ENCODE results near the gene GPATCH8. TPM values are rescaled to one million over a fixed set of nuclear protein-coding genes. Genes with fewer than 3 reads are reported as not detected.
A peak's percentile ranks its signal among the peaks of the same experiment; 100 is the strongest.

Gene GPATCH8
- total and polyA plus RNA-seq, 9 of the 15 experiments (the other 6 are each of a cell fraction or from before 2014, with no cell fraction given), result 10.6 to 29.6 (median 13.2) TPM

DNA sequence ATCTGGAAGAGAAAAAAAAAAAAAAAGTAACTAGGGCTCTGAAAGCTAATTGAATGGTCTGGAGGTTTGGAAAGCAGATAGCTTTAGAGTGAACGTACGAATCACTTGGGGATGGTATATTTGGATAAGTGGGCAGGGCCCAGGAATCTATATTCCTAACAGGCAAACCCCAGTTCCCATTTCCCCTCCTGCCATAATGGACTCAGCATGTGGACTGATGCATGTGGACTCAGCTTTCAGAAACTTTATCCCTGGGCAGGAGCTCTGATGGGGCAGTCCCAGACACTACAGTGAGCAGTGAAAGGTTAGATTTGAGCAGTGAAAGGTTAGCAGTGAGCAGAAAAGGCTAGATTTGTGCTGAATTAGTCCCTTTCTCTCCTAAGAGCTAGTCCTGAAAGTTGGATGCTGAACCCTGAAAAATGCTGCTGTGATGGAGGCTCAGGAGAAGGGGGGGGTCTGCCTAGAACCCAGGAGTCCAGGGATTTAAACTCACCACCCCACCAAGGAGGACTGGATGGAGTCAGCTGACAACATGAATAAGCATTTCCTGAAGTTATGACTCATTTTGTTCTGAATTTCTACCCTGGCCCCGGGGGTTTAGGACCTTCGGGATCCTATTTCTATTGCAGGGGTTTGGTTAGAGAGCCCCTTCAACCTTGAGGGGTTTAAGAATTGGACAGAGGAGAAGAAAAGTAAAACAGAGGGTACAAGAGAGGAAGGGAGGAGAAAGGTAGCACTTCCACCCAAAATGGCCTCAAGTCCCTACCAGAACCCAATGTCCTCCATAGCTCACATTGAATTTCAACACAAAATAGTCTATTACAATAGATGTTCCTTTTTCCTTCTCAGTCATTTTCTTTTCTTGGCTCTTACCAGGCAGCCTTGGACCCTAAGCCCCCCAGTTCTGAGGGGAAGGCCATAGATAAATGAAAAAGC, 43.7 kb upstream of the GPATCH8 start (continued):
- no peak for TF ChIP-seq KDM4B (IDR thresholded peaks at IDR 0.05; ENCODE audit: borderline replicate concordance in 2 of 2, low read depth in 1 of 2)
- no peak for TF ChIP-seq RFX5 (IDR thresholded peaks at IDR 0.05; ENCODE audit: low read depth, low read length)
- no peak for TF ChIP-seq BCOR (IDR thresholded peaks at IDR 0.05)
- TF ChIP-seq, protein P1, sequence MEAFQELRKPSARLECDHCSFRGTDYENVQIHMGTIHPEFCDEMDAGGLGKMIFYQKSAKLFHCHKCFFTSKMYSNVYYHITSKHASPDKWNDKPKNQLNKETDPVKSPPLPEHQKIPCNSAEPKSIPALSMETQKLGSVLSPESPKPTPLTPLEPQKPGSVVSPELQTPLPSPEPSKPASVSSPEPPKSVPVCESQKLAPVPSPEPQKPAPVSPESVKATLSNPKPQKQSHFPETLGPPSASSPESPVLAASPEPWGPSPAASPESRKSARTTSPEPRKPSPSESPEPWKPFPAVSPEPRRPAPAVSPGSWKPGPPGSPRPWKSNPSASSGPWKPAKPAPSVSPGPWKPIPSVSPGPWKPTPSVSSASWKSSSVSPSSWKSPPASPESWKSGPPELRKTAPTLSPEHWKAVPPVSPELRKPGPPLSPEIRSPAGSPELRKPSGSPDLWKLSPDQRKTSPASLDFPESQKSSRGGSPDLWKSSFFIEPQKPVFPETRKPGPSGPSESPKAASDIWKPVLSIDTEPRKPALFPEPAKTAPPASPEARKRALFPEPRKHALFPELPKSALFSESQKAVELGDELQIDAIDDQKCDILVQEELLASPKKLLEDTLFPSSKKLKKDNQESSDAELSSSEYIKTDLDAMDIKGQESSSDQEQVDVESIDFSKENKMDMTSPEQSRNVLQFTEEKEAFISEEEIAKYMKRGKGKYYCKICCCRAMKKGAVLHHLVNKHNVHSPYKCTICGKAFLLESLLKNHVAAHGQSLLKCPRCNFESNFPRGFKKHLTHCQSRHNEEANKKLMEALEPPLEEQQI (IDR thresholded peaks at IDR 0.05), result no peak
- TF ChIP-seq ETS2 (tag; IDR thresholded peaks at IDR 0.05; ENCODE audit: borderline replicate concordance, poor library complexity, severe bottlenecking), result no peak
- no peak for TF ChIP-seq ZNF263 (CRISPR knock-in tag; IDR thresholded peaks at IDR 0.05; ENCODE audit: borderline replicate concordance)
- no peak for TF ChIP-seq GTF2F1 (IDR thresholded peaks at IDR 0.05; ENCODE audit: low read depth, low read length)
- TF ChIP-seq, protein P2, sequence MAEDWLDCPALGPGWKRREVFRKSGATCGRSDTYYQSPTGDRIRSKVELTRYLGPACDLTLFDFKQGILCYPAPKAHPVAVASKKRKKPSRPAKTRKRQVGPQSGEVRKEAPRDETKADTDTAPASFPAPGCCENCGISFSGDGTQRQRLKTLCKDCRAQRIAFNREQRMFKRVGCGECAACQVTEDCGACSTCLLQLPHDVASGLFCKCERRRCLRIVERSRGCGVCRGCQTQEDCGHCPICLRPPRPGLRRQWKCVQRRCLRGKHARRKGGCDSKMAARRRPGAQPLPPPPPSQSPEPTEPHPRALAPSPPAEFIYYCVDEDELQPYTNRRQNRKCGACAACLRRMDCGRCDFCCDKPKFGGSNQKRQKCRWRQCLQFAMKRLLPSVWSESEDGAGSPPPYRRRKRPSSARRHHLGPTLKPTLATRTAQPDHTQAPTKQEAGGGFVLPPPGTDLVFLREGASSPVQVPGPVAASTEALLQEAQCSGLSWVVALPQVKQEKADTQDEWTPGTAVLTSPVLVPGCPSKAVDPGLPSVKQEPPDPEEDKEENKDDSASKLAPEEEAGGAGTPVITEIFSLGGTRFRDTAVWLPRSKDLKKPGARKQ (CRISPR knock-in tag; IDR thresholded peaks at IDR 0.05), result no peak
- TF ChIP-seq, protein P3, sequence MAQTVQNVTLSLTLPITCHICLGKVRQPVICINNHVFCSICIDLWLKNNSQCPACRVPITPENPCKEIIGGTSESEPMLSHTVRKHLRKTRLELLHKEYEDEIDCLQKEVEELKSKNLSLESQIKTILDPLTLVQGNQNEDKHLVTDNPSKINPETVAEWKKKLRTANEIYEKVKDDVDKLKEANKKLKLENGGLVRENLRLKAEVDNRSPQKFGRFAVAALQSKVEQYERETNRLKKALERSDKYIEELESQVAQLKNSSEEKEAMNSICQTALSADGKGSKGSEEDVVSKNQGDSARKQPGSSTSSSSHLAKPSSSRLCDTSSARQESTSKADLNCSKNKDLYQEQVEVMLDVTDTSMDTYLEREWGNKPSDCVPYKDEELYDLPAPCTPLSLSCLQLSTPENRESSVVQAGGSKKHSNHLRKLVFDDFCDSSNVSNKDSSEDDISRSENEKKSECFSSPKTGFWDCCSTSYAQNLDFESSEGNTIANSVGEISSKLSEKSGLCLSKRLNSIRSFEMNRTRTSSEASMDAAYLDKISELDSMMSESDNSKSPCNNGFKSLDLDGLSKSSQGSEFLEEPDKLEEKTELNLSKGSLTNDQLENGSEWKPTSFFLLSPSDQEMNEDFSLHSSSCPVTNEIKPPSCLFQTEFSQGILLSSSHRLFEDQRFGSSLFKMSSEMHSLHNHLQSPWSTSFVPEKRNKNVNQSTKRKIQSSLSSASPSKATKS (CRISPR knock-in tag; IDR thresholded peaks at IDR 0.05), result no peak
- TF ChIP-seq ZNF316 (IDR thresholded peaks at IDR 0.05), result peak; percentile 68
- TF ChIP-seq, protein P4, sequence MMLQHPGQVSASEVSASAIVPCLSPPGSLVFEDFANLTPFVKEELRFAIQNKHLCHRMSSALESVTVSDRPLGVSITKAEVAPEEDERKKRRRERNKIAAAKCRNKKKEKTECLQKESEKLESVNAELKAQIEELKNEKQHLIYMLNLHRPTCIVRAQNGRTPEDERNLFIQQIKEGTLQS (IDR thresholded peaks at IDR 0.05), result peak; percentile 93
- TF ChIP-seq, protein P4 (CRISPR knock-in tag; conservative IDR thresholded peaks at IDR 0.05), result no peak; the same call in 1 of the 2 replicates
- no peak for TF ChIP-seq CXXC5 (CRISPR knock-in tag; IDR thresholded peaks at IDR 0.05)
- peak in 1 of 3 experiments; percentile 20 for TF ChIP-seq YY1 (IDR thresholded peaks at IDR 0.05; ENCODE audit: borderline replicate concordance in 1 of 3, control insufficient read depth in 1 of 3, extremely low read depth in 1 of 3, insufficient read depth in 3 of 3, insufficient read length in 1 of 3, insufficient replicate concordance in 2 of 3, low read depth in 1 of 3, low read length in 2 of 3)
- no peak for TF ChIP-seq SRF (CRISPR knock-in tag; IDR thresholded peaks at IDR 0.05)
- TF ChIP-seq ESRRB (CRISPR knock-in tag; IDR thresholded peaks at IDR 0.05; ENCODE audit: borderline replicate concordance), result no peak

All from K562 (cell line).